ENCODE data around the gene PGA5.
A peak's percentile ranks its signal among the peaks of the same experiment; 100 is the strongest.

Gene PGA5

DNA sequence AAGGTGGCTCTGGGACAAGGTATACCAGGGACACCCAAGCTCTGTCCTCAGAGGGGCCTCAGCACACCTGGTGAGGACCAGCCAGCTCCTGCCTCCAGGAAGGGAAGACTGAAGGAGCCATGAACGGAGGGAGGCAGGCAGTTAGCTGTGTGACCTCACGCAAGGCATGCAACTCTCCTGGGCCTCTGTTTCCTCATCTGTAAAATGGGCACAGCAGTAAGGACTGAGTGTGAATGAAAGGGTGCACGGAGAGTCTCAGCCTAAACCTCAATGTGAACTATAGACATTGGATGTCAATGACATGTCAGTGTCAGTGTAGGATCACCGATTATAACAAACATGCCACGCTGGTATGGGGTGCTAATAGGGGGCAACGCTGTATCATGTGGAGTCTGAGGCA is 18.4 kb downstream of the PGA5 start:
- intact Hi-C loops (cut with DNase I) = no loop called here
- DNase-seq = no peak

DNA sequence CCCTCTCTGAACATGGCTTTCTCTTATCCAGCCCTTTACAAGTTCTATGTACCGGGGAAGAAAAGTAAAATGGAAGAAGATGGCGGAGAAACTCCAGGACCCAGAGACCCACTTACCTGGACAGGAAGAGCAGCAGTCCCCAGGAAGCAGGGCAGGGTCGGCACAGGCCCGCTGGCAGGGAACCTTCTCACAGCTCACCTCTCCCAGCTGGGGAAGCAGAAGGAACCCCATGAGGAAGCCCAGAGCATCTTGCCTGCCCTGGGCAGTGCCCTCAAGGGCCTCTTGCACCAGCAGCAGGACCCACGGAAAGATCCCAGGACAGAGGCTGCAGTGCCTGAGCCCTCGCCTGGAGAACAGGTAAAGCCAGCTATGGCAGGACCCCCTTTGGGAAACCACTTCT is 23.4 kb downstream of the PGA5 start:
- DNase-seq = no peak
- intact Hi-C loops (cut with DNase I) = no loop called here

DNA sequence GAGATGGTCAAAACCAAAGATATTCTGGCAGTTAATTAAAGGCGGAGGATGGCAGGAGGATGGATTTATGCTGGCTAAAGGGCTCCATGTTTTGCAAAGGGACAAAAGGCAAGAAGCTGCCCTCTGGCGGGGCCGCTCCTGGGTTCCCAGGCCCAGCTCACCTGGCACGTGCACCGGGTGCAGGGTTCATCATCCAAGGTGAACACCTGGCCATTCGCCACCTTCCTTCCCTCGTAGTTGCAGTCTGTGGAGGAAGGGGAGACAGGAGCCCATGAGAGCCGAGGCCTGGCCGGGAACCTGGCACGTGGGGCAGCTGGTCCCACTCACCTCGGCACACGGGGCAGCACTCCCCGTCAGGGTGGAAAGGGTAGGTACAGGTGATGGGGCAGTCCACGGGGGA is 23.8 kb downstream of the PGA5 start:
- no peak for DNase-seq
- intact Hi-C loops (cut with DNase I) = no loop called here

DNA sequence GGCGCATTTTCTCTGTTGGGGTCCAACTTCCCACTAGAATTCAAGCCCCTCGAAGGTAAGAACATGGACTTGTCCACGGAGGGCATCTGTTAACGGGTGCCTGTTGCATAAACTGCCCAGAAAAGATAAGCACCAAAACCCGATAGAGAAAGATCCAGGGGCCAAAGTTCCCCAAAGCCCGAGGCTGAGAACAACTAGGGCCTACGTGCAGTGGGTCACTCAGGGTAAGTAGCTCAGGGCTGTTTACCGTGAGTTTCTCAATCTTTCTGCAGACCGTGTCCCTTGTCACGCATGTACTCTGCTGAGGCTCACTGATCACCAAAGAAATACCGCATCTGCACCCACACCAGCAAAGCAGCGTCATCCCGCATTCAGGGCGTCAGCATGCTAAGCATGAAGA is 24.4 kb downstream of the PGA5 start:
- intact Hi-C loops (cut with DNase I) = no loop called here
- DNase-seq = no peak

DNA sequence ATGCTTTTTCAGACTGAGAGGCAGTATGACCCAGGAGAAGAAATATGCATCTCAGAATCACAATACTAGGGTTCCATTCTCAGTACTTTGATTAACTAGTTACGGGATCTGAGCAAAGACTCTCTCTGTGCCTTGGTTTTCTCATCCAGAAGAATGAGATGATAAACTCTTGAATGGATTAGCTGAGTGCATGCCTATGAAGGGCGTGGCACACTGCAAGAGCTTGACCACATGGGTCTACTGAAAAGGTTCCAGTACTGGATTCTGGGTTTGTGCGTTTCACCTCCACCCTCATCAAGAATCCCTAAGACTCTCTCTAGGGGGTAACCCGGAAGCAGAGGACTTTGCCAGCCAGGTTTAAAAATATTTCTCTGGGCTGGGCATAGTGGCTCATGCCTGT is 25.6 kb downstream of the PGA5 start:
- DNase-seq = no peak
- intact Hi-C loops (cut with DNase I) = no loop called here

DNA sequence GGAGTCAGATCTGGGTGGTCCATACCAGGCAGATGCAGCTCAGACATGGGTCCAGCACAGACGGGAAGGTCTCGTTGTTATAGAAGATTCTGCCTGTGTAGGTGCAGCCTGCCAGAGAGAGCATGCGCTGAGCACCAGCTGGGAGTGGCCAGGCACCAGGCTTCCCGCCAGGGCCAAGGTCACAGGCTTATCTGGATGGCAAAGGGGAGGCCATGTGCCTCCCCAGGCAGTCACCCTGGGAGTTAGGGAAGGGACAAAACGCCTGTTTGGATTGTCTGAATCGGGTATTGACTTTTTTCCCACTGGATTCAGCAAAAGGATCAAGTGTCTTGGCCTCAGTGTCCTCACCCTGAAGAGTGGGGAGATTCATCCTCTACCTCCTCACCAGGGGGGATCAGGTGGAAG is 26.5 kb downstream of the PGA5 start:
- intact Hi-C loops (cut with DNase I) = no loop called here
- DNase-seq = no peak

DNA sequence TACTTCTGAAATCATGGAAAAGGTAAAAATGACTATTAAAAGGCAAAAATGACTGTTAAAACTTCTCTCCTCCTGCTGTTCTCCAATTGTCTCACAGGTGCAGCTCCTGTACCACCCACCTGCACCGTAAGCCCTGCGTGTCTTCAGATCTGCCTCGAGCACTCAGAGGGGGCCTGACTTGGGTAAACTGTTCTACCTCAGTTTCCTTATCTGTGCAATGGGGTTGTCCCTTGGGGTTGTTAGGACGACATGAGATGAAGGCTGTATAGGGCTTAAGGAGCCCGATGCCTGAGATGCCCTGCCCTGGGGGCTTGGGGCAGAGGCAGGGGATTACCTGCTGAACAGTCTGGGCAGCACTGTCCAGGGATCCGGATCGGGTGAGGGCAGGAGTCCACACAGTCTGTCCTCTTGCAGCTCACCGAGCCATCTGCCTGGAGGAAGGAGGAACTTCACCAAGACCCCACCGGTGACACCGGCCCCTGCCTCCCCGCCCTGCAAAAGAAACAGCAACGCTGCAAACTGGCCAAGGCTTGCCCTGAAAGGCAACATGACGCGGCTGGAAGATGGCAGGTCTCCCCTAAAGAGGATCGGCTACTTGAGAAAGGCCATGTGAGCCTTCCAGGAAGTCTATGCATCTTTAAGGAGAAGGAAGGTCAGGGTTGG is 27.7 kb downstream of the PGA5 start:
- intact Hi-C loops (cut with DNase I) = no loop called here
- no peak for DNase-seq

DNA sequence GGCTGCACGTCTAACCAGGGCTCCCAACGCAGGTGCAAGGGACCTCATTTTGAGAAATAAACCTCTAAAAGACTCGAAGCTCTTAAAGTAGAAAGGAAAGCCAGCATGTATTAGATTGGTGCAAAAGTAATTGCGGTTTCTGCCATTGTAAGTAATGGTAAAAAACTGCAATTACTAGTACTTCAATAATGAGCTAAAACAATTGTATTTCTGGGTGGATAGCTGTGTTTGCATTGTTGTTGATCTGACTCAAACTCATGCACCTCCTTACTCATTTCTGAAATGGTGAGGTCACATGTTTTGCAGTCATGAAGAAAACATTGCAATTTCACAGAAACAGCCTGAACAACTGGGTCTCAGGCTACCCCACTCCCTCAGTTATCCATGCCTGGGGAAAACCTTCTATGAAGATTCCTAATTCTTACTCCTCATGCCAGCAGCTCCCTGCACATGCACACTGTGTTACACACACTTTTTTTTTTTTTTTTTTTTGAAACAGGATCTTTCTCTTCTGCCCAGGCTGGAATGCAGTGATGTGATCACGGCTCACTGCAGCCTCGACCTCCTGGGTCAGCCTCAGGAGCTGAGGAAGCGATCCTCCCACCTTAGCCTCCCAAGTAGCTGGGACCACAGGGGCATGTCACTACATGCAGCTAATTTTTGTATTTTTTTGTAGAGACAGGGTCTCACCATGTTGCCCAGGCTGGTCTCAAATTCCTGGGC is 29.5 kb downstream of the PGA5 start:
- DNase-seq = no peak
- intact Hi-C loops (cut with DNase I) = no loop called here

DNA sequence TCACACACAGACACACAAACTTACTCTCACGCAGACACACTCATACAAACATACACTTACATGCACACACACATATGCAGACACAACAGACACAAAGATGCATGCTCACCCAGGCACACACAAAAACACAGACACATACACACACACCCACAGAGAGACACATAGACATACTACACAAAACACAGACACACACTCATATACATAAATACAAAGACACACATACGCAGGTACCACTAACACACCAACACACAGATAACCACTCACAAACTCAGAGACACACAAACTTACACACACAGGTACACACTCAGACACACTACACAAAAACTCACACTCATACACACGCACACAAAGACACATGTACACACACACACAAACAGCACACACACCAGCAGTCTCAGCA is 31.8 kb downstream of the PGA5 start:
- DNase-seq = no peak
- intact Hi-C loops (cut with DNase I) = no loop called here

DNA sequence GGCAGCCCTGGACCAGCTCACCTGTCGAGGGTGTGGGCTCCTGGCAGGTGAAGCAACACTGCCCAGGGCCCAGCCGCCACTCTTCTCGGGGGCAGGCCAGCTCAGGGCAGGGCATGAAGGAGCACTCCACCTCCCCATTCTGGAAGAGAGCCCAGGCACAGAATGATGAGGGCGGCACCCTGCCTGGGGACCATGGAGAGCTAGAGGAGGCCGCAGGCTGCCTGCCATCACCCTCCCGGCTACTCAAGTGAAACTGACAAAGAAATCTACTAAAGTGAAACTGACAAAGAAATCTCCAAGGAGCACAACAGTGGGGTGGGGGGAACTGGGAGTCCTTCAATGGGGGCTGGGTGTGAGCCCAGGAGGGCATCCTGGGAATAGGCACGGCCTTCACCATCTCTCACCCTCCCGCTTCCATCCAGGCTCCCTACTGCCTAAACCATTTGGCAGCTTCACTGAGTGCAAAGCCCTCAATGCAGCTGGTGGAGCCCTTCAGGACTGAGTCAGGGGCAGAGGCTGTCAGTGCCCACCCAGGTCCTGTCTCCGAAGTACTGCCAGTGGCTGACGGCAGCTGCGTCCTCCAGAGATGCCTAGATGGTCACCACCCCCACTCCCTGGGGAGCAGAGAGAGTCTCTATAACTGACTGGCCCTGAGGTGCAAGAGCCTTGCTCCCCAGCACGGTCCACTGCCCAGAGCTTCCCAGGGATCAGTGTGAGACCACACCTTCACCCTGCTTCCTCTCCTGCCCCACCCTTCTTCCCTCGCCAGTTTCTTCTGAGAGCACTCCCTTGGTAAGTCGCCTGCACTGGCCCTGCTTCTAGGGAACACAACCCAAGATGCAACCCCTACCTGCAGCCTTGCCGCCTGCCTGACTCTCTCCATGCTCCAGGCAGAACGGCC is 32.5 kb downstream of the PGA5 start:
- DNase-seq = peak in 31 of 42 donors; percentile 9 to 76 (median 39)

DNA sequence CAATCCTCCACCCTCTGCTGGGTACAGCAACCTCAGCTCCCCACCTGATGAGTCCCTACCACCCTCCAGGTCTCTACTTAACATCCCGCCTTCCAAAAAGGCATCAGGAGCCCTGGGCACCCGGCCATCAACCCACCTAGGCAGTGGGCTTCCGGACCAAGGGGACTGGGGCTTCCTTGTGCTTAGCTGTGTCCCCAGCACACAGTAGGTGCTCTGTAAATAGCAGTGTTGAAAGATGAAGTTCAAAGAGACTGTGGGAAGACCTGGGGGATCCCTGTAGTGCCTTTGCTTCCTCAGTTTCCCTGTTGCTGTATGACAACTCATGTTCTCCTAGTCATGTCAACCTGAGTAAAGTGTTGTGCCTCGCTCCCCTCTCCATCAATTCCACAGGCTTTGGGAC is 33.1 kb downstream of the PGA5 start:
- intact Hi-C loops (cut with DNase I) = no loop called here
- DNase-seq = no peak

More for the DNA sequence above, 32.5 kb downstream of the PGA5 start:
- intact Hi-C loops (cut with DNase I) = no loop called here

DNA sequence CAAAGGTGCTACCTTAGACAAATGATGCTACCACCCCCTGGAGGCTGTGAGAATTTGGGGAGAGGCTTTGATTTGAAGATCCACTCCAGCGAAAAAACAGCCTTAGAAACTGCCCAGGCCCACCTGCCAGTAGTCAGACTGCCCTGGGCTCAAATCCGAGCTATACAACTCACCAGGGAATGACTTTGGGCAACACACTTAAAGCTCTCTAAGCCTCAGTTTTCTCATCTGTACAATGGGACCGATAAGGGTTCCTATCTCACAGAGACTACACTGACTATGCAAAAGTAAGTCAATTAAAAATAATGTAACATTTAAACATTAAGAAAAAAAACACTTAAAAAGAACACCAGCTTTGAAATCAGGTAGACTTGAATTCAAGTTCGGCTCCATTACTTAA is 34.2 kb downstream of the PGA5 start:
- intact Hi-C loops (cut with DNase I) = no loop called here

DNA sequence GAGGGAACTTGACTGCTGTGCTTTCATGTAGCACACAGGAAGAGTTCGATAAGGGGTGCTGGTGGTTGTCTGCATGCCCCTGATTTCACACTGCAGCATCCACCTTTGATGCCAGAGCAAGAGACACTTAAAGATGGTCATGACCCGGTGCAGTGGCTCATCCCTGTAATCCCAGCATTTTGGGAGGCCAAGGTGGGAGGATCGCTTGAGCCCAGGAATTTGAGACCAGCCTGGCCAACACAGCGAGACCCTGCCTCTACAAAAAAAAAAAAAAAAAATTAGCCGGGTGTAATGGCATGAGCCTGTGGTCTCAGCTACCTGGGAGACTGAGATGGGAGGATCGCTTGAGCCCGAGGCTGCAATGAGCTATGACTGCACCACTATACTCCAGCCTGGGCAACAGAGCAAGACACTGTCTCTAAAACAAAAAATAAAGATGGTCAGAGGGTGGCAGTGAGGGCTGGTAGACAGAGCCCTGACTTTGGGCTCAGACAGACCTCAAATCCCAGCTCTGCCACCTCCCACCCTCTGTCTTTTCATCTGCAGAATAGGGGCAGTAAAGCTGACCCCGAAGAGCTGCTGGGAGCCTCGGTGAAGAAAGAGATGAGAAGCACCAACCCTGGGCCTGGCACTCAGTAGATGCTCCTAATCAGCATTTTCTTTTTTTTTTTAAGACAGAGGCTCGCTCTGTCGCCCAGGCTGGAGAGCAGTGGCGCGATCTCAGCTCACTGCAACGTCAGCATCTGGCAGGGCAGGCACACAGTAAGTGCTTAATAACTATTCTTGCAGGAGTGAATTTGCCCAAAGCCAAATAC is 36.4 kb downstream of the PGA5 start:
- DNase-seq = peak in 2 of 42 donors; percentile 12 to 16

More for the DNA sequence above, 34.2 kb downstream of the PGA5 start:
- DNase-seq = no peak

DNA sequence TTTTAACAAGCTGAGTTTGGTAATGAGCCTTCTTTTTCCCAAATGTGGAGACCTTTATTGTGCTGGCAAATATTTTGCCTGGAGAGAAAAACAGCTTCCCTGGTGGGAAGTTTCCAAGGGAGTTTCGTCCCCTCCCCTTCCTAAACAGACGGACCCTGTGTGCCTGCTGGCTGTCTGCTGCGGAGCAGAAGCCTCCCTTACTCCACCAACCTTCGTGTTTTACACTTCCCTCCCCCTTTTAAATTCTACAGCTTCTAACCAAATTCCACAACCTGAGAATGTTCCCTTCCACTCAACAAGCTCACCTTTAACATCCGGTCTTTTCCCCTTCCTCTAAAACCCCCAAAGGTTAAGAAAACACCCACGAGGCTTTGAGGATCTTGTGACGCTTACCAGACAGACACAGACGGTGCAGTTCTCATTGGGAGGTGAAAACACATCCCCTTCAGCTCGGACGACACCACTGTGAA is 37.1 kb downstream of the PGA5 start:
- no peak for DNase-seq
- intact Hi-C loops (cut with DNase I) = no loop called here

More for the DNA sequence above, 36.4 kb downstream of the PGA5 start:
- intact Hi-C loops (cut with DNase I) = no loop called here

DNA sequence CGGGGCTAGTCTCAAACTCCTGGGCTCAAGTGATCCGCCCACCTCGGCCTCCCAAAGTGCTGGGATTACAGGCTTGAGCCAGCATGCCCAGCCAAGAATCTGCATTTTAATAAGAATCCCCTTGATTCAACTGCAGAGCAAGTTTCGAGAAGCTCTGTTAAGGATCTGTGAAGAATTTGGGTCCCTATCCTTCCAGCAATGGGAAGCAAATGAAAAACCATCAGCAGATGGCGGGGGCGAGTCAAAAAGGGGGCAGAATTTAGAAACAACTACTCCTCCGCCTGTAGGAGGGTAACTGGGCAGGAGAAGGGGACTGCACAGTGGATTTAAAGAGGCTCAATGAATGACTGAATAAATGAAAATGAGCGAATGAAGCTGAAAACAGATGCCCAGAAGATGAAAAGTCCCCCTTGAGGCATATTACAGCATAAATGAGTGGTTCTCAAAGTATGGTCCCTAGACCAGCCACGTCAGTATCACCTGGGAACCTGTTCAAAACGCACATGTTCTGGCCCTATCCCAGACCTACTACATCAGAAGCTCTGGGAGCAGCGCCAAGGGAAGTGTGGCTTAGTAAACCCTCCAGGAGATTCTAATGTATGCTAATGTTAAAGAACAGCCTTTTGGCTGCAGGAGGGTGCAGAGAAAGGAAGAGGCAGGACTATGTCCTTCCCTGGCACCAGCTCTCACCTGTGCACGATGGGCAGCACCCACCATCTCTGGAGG is 39.1 kb downstream of the PGA5 start:
- no peak for DNase-seq
- intact Hi-C loops (cut with DNase I) = no loop called here

DNA sequence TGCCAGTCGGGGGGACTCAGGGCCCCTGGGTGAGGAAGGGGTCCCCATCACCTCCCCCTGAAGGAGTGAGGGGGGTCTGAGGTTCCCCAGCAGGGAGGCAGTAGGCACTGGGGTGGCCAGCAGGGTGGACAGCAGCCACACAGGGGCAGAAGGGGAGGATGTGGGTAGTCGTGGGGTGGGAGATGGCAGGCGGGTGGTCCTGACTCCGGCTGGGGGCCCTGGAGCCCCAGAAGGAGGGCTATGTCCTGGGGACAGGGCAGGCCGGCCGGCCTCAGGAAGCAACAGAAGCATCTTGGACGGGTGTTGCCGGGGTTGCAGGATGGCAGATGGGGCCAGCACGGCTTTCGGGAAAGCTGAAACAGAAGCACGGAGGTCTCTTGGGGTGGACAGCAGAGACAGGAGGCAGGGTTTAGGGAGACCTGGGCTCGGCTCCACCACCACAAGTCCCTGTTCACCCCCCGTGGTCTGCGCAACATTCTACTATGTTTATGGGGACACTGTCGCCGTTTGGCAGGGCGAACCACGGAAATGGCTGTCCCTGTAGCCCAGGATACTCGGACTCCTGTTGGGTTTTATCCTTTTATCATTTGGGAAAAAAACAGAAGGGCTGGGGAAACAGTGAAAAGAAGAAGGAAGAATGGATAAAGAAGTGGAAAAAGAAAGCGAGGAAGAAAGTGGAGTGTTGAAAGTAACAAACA is 40.1 kb downstream of the PGA5 start:
- intact Hi-C loops (cut with DNase I) = no loop called here
- no peak for DNase-seq

DNA sequence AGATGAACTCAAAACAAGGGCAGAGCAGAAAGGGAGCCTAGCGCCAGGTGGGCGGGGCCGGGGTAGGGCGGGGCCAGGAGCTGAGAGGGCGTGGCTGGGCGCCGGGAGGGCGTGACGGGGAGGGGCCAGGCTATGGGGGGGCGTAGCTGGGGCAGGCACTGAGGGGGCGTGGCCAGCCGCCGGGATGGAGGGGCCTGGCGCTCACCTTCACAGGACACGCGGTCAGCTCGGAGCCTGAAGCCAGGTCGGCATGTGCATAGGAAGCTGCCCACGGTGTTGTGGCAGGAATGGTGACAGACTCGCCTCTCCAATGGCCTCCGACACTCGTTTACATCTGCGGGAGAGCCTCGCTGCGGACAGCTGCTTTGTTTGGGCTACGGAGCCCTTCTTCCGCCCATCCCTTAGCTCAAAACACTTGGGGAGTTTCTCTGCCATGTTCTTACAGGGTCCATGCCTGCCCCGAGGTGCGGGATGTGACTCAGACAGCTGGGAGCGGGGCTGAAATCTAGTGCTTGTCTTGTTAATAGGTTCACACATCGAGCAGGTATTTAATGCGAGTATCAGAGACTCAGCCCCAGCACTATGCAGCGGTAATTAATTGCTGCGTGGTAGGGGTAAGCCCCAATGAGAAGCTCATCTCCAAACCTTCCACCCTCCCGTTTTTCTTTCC is 40.7 kb downstream of the PGA5 start:
- DNase-seq = peak in 18 of 42 donors; percentile 7 to 46 (median 22)
- intact Hi-C loops (cut with DNase I) = no loop called here

All from head of caudate nucleus (tissue), 42 donors.